ENCODE measurements around the gene USP2. TPM values are rescaled to one million over a fixed set of nuclear protein-coding genes. Genes with fewer than 3 reads are reported as not detected.

The USP2 gene
- polyA plus RNA-seq, 3 donors, result 0.36 TPM; not detected in 2

- Mint-ChIP-seq H3K27me3 (ENCODE audit: low read depth in 3 of 3) (peaks cover 3 to 13% (median 13%) of the 10 kb centered on the region in 3 donors), H3K27ac (no peak overlapping the region), H3K4me1 (no peaks in the 10 kb centered on the region), H3K36me3 (no peaks in the 10 kb centered on the region), H3K4me3 (no peak overlapping the region), H3K9me3 (peaks cover 14 to 31% (median 28%) of the 10 kb centered on the region in 7 donors)
- Histone ChIP-seq H3K27me3 (ENCODE audit: control insufficient read depth in 2 of 2, insufficient read depth in 2 of 2, low read length in 2 of 2) (no peaks in the 10 kb centered on the region), H3K9ac (ENCODE audit: insufficient read depth, low read length, poor library complexity, severe bottlenecking) (no peak overlapping the region), H3K36me3 (replicated peaks in 1 of 2; ENCODE audit: control insufficient read depth in 1 of 2, insufficient read depth in 2 of 2, low read length in 2 of 2) (no peaks in the 10 kb centered on the region), H2AFZ (ENCODE audit: insufficient read depth, low read depth, low read length, poor library complexity, severe bottlenecking) (no peak overlapping the region), H3K4me2 (replicated peaks; ENCODE audit: extremely low read depth, low read length, poor library complexity, severe bottlenecking) (no peak overlapping the region), H3K9me3 (replicated peaks in 1 of 2; ENCODE audit: control insufficient read depth in 1 of 2, insufficient read depth in 1 of 2, low read length in 2 of 2) (peaks cover 8 to 12% of the 10 kb centered on the region in 2 donors), H4K20me1 (ENCODE audit: insufficient read depth, low read length) (no peaks in the 10 kb centered on the region), H3K4me1 (ENCODE audit: control insufficient read depth in 1 of 2, insufficient read depth in 2 of 2, low read length in 2 of 2) (no peaks in the 10 kb centered on the region), H3K4me3 (replicated peaks in 1 of 3; ENCODE audit: low read depth in 2 of 3, low read length in 3 of 3) (no peak overlapping the region), H3K79me2 (ENCODE audit: insufficient read depth, low read length) (no peaks in the 10 kb centered on the region), H3K27ac (ENCODE audit: low read depth in 1 of 2, low read length in 2 of 2) (no peak overlapping the region)
- 98% methylated on average over 6 of the region's 8 CpGs for WGBS (ENCODE audit: insufficient coverage)
- TF ChIP-seq CTCF (IDR thresholded peaks at IDR 0.05), result no peak
- intact Hi-C loops (cut with micrococcal nuclease), result no loop called here
- no peak for DNase-seq
Observed at GRCh38 chr11:119402470-119402869, 21.0 kb upstream of the USP2 start.

GRCh38 chr11:119400860-119401259 lies 19.4 kb upstream of the USP2 start:
- H3K27ac Mint-ChIP-seq, result no peak overlapping the region
- Histone ChIP-seq H3K4me1 (ENCODE audit: control insufficient read depth in 1 of 2, insufficient read depth in 2 of 2, low read length in 2 of 2) (no peaks in the 10 kb centered on the region), H3K36me3 (replicated peaks in 1 of 2; ENCODE audit: control insufficient read depth in 1 of 2, insufficient read depth in 2 of 2, low read length in 2 of 2) (no peaks in the 10 kb centered on the region), H3K27ac (ENCODE audit: low read depth in 1 of 2, low read length in 2 of 2) (no peak overlapping the region), H3K79me2 (ENCODE audit: insufficient read depth, low read length) (no peaks in the 10 kb centered on the region), H3K27me3 (ENCODE audit: control insufficient read depth in 2 of 2, insufficient read depth in 2 of 2, low read length in 2 of 2) (peaks cover 0 to 2% of the 10 kb centered on the region in 2 donors), H3K9me3 (replicated peaks in 1 of 2; ENCODE audit: control insufficient read depth in 1 of 2, insufficient read depth in 1 of 2, low read length in 2 of 2) (peaks cover 12% of the 10 kb centered on the region in 2 donors), H3K4me3 (replicated peaks in 1 of 3; ENCODE audit: low read depth in 2 of 3, low read length in 3 of 3) (no peak overlapping the region), H4K20me1 (ENCODE audit: insufficient read depth, low read length) (no peaks in the 10 kb centered on the region), H2AFZ (ENCODE audit: insufficient read depth, low read depth, low read length, poor library complexity, severe bottlenecking) (no peak overlapping the region), H3K9ac (ENCODE audit: insufficient read depth, low read length, poor library complexity, severe bottlenecking) (no peak overlapping the region), H3K4me2 (replicated peaks; ENCODE audit: extremely low read depth, low read length, poor library complexity, severe bottlenecking) (no peak overlapping the region)
- peaks cover 6 to 18% (median 13%) of the 10 kb centered on the region in 3 donors for H3K27me3 Mint-ChIP-seq (ENCODE audit: low read depth in 3 of 3)
- TF ChIP-seq CTCF (IDR thresholded peaks at IDR 0.05), result no peak
- intact Hi-C loops (cut with micrococcal nuclease), result no loop called here
- DNase-seq, result no peak
- H3K4me3 Mint-ChIP-seq, result no peak overlapping the region
- no peaks in the 10 kb centered on the region for H3K4me1 Mint-ChIP-seq
- no peaks in the 10 kb centered on the region for H3K36me3 Mint-ChIP-seq
- peaks cover 14 to 37% (median 30%) of the 10 kb centered on the region in 7 donors for H3K9me3 Mint-ChIP-seq

Data from CD14-positive monocyte (primary cell).